ENCODE results near the gene ARHGEF11. TPM values are rescaled to one million over a fixed set of nuclear protein-coding genes. Genes with fewer than 3 reads are reported as not detected.

Gene ARHGEF11
- polyA plus RNA-seq, 1 donor (not counting 4 experiments of a cell fraction or from before 2014, with no cell fraction given), result 8.0 TPM

GRCh38 chr1:157028674-157029073, 16.9 kb downstream of the ARHGEF11 start:
- Histone ChIP-seq H3K9me3 (ENCODE audit: control insufficient read depth, low read depth, low read length) (no peaks in the 10 kb centered on the region), H3K79me2 (ENCODE audit: control insufficient read depth, insufficient read depth, low read length) (peaks cover 5% of the 10 kb centered on the region), H3K4me1 (ENCODE audit: control insufficient read depth, extremely low read depth, insufficient read depth, low read length) (no peaks in the 10 kb centered on the region), H3K27ac (ENCODE audit: control insufficient read depth, insufficient read depth, low read length) (no peak overlapping the region), H4K20me1 (ENCODE audit: control insufficient read depth, extremely low read depth, insufficient read depth, low read length) (no peaks in the 10 kb centered on the region), H2AFZ (ENCODE audit: control insufficient read depth, low read length) (no peak overlapping the region), H3K27me3 (ENCODE audit: control insufficient read depth, extremely low read depth, insufficient read depth, low read length) (no peaks in the 10 kb centered on the region), H3K9me1 (ENCODE audit: control insufficient read depth, extremely low read depth, insufficient read depth, low read length) (no peaks in the 10 kb centered on the region), H3K4me2 (ENCODE audit: control insufficient read depth, extremely low read depth, insufficient read depth, low read depth, low read length) (no peak overlapping the region), H3K4me3 (ENCODE audit: control insufficient read depth in 2 of 3, extremely low read depth in 1 of 3, insufficient read depth in 2 of 3, low read depth in 1 of 3, low read length in 3 of 3) (no peak overlapping the region), H3K9ac (ENCODE audit: control insufficient read depth, extremely low read depth, insufficient read depth, low read length) (no peak overlapping the region), H3K36me3 (ENCODE audit: control insufficient read depth in 2 of 2, extremely low read depth in 1 of 2, insufficient read depth in 2 of 2, low read length in 2 of 2) (no peaks in the 10 kb centered on the region)
- DNase-seq (ENCODE audit: low read depth, low spot score), result no peak
- dilution Hi-C loops (cut with MboI; ENCODE audit: extremely low pct_ligation_motif_present, low sequenced_read_pairs), result no loop called here
- TF ChIP-seq CTCF (optimal IDR thresholded peaks at IDR 0.05 in 1 of 3, IDR thresholded peaks at IDR 0.05 in 1 of 3, conservative IDR thresholded peaks at IDR 0.05 in 1 of 3; ENCODE audit: extremely low read depth in 1 of 3, insufficient read depth in 2 of 3, low read length in 3 of 3) (no peak), EZH2 (IDR thresholded peaks at IDR 0.05; ENCODE audit: low read length) (no peak)
- FAIRE-seq, result no peak

GRCh38 chr1:157025856-157026255, 19.7 kb downstream of the ARHGEF11 start:
- H3K27ac ChIP-seq (ENCODE audit: control insufficient read depth, insufficient read depth, low read length), result no peak overlapping the region
- no peak overlapping the region for H2AFZ ChIP-seq (ENCODE audit: control insufficient read depth, low read length)
- H3K9ac ChIP-seq (ENCODE audit: control insufficient read depth, extremely low read depth, insufficient read depth, low read length), result no peak overlapping the region
- H3K4me2 ChIP-seq (ENCODE audit: control insufficient read depth, extremely low read depth, insufficient read depth, low read depth, low read length), result no peak overlapping the region
- H3K79me2 ChIP-seq (ENCODE audit: control insufficient read depth, insufficient read depth, low read length), result peaks cover 5% of the 10 kb centered on the region
- dilution Hi-C loops (cut with MboI; ENCODE audit: extremely low pct_ligation_motif_present, low sequenced_read_pairs), result no loop called here
- no peak overlapping the region for H3K4me3 ChIP-seq (ENCODE audit: control insufficient read depth in 2 of 3, extremely low read depth in 1 of 3, insufficient read depth in 2 of 3, low read depth in 1 of 3, low read length in 3 of 3)
- no peaks in the 10 kb centered on the region for H3K9me1 ChIP-seq (ENCODE audit: control insufficient read depth, extremely low read depth, insufficient read depth, low read length)
- FAIRE-seq, result no peak
- no peaks in the 10 kb centered on the region for H4K20me1 ChIP-seq (ENCODE audit: control insufficient read depth, extremely low read depth, insufficient read depth, low read length)
- no peak for DNase-seq (ENCODE audit: low read depth, low spot score)
- H3K9me3 ChIP-seq (ENCODE audit: control insufficient read depth, low read depth, low read length), result no peaks in the 10 kb centered on the region
- TF ChIP-seq EZH2 (IDR thresholded peaks at IDR 0.05; ENCODE audit: low read length), result no peak
- no peak for TF ChIP-seq CTCF (optimal IDR thresholded peaks at IDR 0.05 in 1 of 3, IDR thresholded peaks at IDR 0.05 in 1 of 3, conservative IDR thresholded peaks at IDR 0.05 in 1 of 3; ENCODE audit: extremely low read depth in 1 of 3, insufficient read depth in 2 of 3, low read length in 3 of 3)
- H3K4me1 ChIP-seq (ENCODE audit: control insufficient read depth, extremely low read depth, insufficient read depth, low read length), result no peaks in the 10 kb centered on the region
- H3K36me3 ChIP-seq (ENCODE audit: control insufficient read depth in 2 of 2, extremely low read depth in 1 of 2, insufficient read depth in 2 of 2, low read length in 2 of 2), result no peaks in the 10 kb centered on the region
- H3K27me3 ChIP-seq (ENCODE audit: control insufficient read depth, extremely low read depth, insufficient read depth, low read length), result no peaks in the 10 kb centered on the region
